Caco-2 (cell line): ENCODE data around the gene RGS19. TPM values are rescaled to one million over a fixed set of nuclear protein-coding genes. Genes with fewer than 3 reads are reported as not detected.

ENCODE experiments used
- BruUV-seq: library from RNA; stranded (reverse); fragments of 400-500 nt; replicated peaks from 2 replicates; lab custom pipeline; 2021; lab: Mats Ljungman, UMichigan
- CTCF ChIA-PET: fragments of 300-600 bp; sonication (Branson Sonifier 250); formaldehyde crosslinking; loops from one replicate; lab custom pipeline; 2022; ENCODE audit warnings: antibody characterized with exemption; lab: Charles Lee
- POLR2A ChIA-PET: fragments of 300-600 bp; sonication (Branson Sonifier 250); formaldehyde crosslinking; loops from one replicate; lab custom pipeline; 2022; ENCODE audit warnings: antibody characterized with exemption; lab: Charles Lee
- DNase-seq, 2 experiments: peaks; one replicate each; pipeline versions ENCODE4 v3.0.0 to v3.0.0-alpha.2; 2020 to 2022
- H3K27me3 ChIP-seq: replicated peaks from 2 replicates; pipeline ENCODE4 v1.6.0; 2011; ENCODE audit warnings: low read length; ENCODE audit not compliant: control insufficient read depth, insufficient read depth
- H3K36me3 ChIP-seq: 2 replicates; pipeline ENCODE4 v1.5.1; 2011; ENCODE audit warnings: low read length; ENCODE audit not compliant: control insufficient read depth, insufficient read depth
- H3K4me1 ChIP-seq: fragments of 250-450 bp; sonication (Bioruptor Pico); 2 replicates; pipeline ENCODE4 v1.5.1; 2020; ENCODE audit warnings: mild to moderate bottlenecking
- H3K4me3 ChIP-seq: 2 replicates; pipeline ENCODE4 v1.5.1; 2011; ENCODE audit warnings: low read depth, mild to moderate bottlenecking, control low read depth, low read length
- H3K9me3 ChIP-seq: fragments of 250-450 bp; sonication (Bioruptor Pico); 2 replicates; pipeline ENCODE4 v1.5.1; 2020; ENCODE audit warnings: mild to moderate bottlenecking, moderate library complexity
- H3K27ac Mint-ChIP-seq: one replicate; pipeline ENCODE4 v1.8.0; 2022; ENCODE audit warnings: mixed read lengths; ENCODE audit not compliant: unreplicated experiment
- H3K27me3 Mint-ChIP-seq: one replicate; pipeline ENCODE4 v1.8.0; 2022; ENCODE audit warnings: mixed read lengths; ENCODE audit not compliant: insufficient read depth, unreplicated experiment
- H3K36me3 Mint-ChIP-seq: one replicate; pipeline ENCODE4 v1.8.0; 2022; ENCODE audit warnings: mild to moderate bottlenecking, mixed read lengths; ENCODE audit not compliant: insufficient read depth, unreplicated experiment
- H3K4me1 Mint-ChIP-seq: one replicate; pipeline ENCODE4 v1.8.0; 2022; ENCODE audit warnings: low read depth, mixed read lengths; ENCODE audit not compliant: unreplicated experiment
- H3K4me3 Mint-ChIP-seq: one replicate; pipeline ENCODE4 v1.8.0; 2022; ENCODE audit warnings: mild to moderate bottlenecking, moderate library complexity, mixed read lengths; ENCODE audit not compliant: unreplicated experiment
- H3K9me3 Mint-ChIP-seq: one replicate; pipeline ENCODE4 v1.8.0; 2022; ENCODE audit warnings: mixed read lengths; ENCODE audit not compliant: unreplicated experiment
- CTCF ChIP-seq, 2 experiments: fragments of 200-600 bp in 1 of 2; IDR thresholded peaks; 1 replicate in 1 of 2; 2 replicates in 1 of 2; pipeline versions ENCODE4 v1.5.1 to v1.8.0; 2011 to 2022; ENCODE audit warnings: antibody characterized with exemption in 1 of 2, control low read depth in 1 of 2, inconsistent platforms in 1 of 2, low read depth in 1 of 2, low read length in 1 of 2, mild to moderate bottlenecking in 1 of 2, moderate library complexity in 1 of 2; ENCODE audit not compliant: insufficient read depth in 1 of 2, severe bottlenecking in 1 of 2, unreplicated experiment in 1 of 2
- intact Hi-C: fragments of 100-400 bp; cut with micrococcal nuclease; formaldehyde crosslinking; loops from one replicate; pipeline ENCODE4 v1.10.0; 2022; ENCODE audit not compliant: unreplicated experiment
- total RNA-seq: library from RNA; stranded (reverse); gene quantifications from 2 replicates; pipeline ENCODE4 v1.2.3, GENCODE V29; 2022

RGS19 gene
- total RNA-seq, 1 experiment from 2014 or later: 29.3 TPM

- ChIA-PET POLR2A (no interaction called here), CTCF (interaction anchor here (0.7 to 2.1 kb wide), 4 partner anchors 10 to 65 kb away, joined by 3 to 10 read pairs (median 5); partner anchors contain the start of genes LKAAEAR1, OPRL1 and RGS19)
- H3K9me3 Mint-ChIP-seq: no peaks in the 10 kb centered on the region
- intact Hi-C loops: loop anchor here (1.0 to 10.0 kb wide), 3 partner anchors 30 to 175 kb away; partner anchors contain the start of gene DNAJC5
- DNase-seq: peak; percentile 84 to 88
- Histone ChIP-seq H3K4me3 (no peak overlapping the region), H3K9me3 (no peaks in the 10 kb centered on the region), H3K27me3 (no peaks in the 10 kb centered on the region), H3K36me3 (no peaks in the 10 kb centered on the region), H3K4me1 (no peaks in the 10 kb centered on the region)
- BruUV-seq: no TSS peak
- peak; percentile 99 for TF ChIP-seq CTCF (IDR thresholded peaks at IDR 0.05; ENCODE audit: insufficient read depth in 1 of 2, low read depth in 1 of 2, low read length in 1 of 2, severe bottlenecking in 1 of 2, unreplicated experiment in 1 of 2)
- no peak overlapping the region for H3K4me3 Mint-ChIP-seq
- no peak overlapping the region for H3K27ac Mint-ChIP-seq
- peaks cover 17% of the 10 kb centered on the region for H3K36me3 Mint-ChIP-seq
- peaks cover 12% of the 10 kb centered on the region for H3K4me1 Mint-ChIP-seq
- no peaks in the 10 kb centered on the region for H3K27me3 Mint-ChIP-seq
Measured at GRCh38 chr20:64069614-64070243, 9.6 kb downstream of the RGS19 start.

GRCh38 chr20:64069209-64069613 is 10.1 kb downstream of the RGS19 start:
- BruUV-seq: no TSS peak
- H3K27me3 ChIP-seq: no peaks in the 10 kb centered on the region
- no peak overlapping the region for H3K4me3 ChIP-seq

More at GRCh38 chr20:64069209-64069613, 10.1 kb downstream of the RGS19 start:
- Mint-ChIP-seq H3K4me1 (peaks cover 13% of the 10 kb centered on the region), H3K4me3 (no peak overlapping the region), H3K27ac (no peak overlapping the region), H3K27me3 (no peaks in the 10 kb centered on the region), H3K9me3 (no peaks in the 10 kb centered on the region), H3K36me3 (peaks cover 17% of the 10 kb centered on the region)
- POLR2A ChIA-PET: no interaction called here
- CTCF ChIA-PET: interaction anchor here (1.2 to 2.1 kb wide), 3 partner anchors 11 to 31 kb away, joined by 5 to 10 read pairs (median 5); partner anchors contain the start of genes LKAAEAR1, OPRL1 and RGS19
- no peak for TF ChIP-seq CTCF (IDR thresholded peaks at IDR 0.05; ENCODE audit: insufficient read depth in 1 of 2, low read depth in 1 of 2, low read length in 1 of 2, severe bottlenecking in 1 of 2, unreplicated experiment in 1 of 2)
- Histone ChIP-seq H3K36me3 (no peaks in the 10 kb centered on the region), H3K4me1 (0 out of 2 replicates have a peak, but pooled peaks cover under 1% of the 10 kb centered on the region), H3K9me3 (no peaks in the 10 kb centered on the region)
- no peak for DNase-seq
- intact Hi-C loops: loop anchor here (1.0 to 10.0 kb wide), 3 partner anchors 30 to 174 kb away; partner anchors contain the start of gene DNAJC5
